Duodenal mucosa (tissue), 2 donors: ENCODE data around the gene FAM9C.
A peak's percentile ranks its signal among the peaks of the same experiment; 100 is the strongest.

ENCODE experiments used
- H3K27ac ChIP-seq: one replicate; pipeline ENCODE4 v1.7.0; 2013; ENCODE audit warnings: low read depth, low read length
- H3K27me3 ChIP-seq, 2 donors: one replicate each; pipeline ENCODE4 v1.7.0; 2013; ENCODE audit warnings: low read length in 2 of 2, control low read depth in 1 of 2; ENCODE audit not compliant: insufficient read depth in 2 of 2, control insufficient read depth in 1 of 2
- H3K36me3 ChIP-seq, 2 donors: one replicate each; pipeline ENCODE4 v1.7.0; 2013; ENCODE audit warnings: low read length in 2 of 2, control low read depth in 1 of 2; ENCODE audit not compliant: insufficient read depth in 2 of 2, control insufficient read depth in 1 of 2
- H3K4me1 ChIP-seq, 2 donors: one replicate each; pipeline ENCODE4 v1.7.0; 2013; ENCODE audit warnings: low read length in 2 of 2, control low read depth in 1 of 2; ENCODE audit not compliant: insufficient read depth in 2 of 2, control insufficient read depth in 1 of 2
- H3K4me3 ChIP-seq, 2 donors: one replicate each; pipeline ENCODE4 v1.7.0; 2013; ENCODE audit warnings: low read length in 2 of 2, low read depth in 1 of 2
- H3K9ac ChIP-seq, 2 donors: one replicate each; pipeline ENCODE4 v1.7.0; 2013; ENCODE audit warnings: low read length in 2 of 2, low read depth in 1 of 2
- H3K9me3 ChIP-seq, 2 donors: one replicate each; pipeline ENCODE4 v1.7.0; 2013; ENCODE audit warnings: low read length in 2 of 2, control low read depth in 1 of 2; ENCODE audit not compliant: control insufficient read depth in 1 of 2

The FAM9C gene

DNA sequence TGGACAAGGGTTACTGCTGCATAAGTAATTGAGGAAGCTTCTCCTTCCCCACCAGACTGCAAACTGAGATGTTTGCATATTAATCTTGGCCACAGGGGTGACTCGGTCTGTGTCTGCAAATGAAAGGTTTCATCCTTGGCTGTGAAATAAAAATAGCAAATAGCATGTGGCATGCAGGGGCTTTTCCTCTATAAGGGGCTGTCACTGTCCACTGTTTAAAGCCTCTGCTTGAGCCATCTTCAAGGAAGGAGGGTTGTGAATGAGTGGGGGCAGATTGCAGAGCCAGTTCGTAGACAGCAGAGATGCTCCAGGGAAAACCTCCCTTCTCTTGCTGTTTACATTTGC lies 36.3 kb downstream of the FAM9C start:
- no peak overlapping the region for H3K9ac ChIP-seq
- H3K9me3 ChIP-seq, result no peaks in the 10 kb centered on the region
- H3K4me3 ChIP-seq, result no peak overlapping the region
- H3K27ac ChIP-seq, result no peak overlapping the region
- H3K27me3 ChIP-seq, result no peaks in the 10 kb centered on the region
- no peaks in the 10 kb centered on the region for H3K36me3 ChIP-seq
- H3K4me1 ChIP-seq, result peaks cover 17% of the 10 kb centered on the region in 2 donors

DNA sequence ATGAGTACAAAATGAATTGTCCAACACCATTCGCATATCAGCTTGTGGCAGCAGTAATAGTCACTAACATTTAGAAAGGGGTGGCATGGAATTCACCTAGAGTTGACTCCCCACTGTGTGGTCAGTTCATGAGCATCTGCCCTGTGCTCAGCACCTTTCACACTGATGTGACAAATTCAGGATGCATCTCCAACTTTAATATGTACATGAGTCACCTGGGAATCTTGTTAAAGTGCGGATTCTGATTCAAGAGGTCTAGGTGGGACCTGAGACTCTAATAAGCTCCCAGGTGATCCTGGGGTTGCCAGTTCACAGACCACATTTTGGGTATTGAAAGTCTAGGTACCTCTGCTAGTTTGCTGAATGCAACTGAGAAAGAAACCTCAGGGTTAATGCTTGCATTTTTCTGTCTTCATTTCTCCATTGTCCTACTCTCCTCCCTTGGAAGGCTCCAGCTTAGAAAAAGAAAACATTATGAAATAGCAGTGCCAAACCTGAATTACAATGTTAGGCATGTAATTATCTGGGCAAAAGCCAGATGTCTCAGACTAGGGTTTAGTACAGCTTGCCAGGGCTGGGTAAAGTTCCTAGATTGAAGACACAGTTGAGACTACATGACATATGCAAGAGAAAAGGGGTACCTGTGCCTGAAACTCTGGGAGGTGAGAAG lies 36.8 kb downstream of the FAM9C start:
- H3K27me3 ChIP-seq, result no peaks in the 10 kb centered on the region
- H3K27ac ChIP-seq, result no peak overlapping the region
- H3K9me3 ChIP-seq, result no peaks in the 10 kb centered on the region
- no peak overlapping the region for H3K9ac ChIP-seq
- no peak overlapping the region for H3K4me3 ChIP-seq
- H3K36me3 ChIP-seq, result no peaks in the 10 kb centered on the region
- peaks cover 16 to 17% of the 10 kb centered on the region in 2 donors for H3K4me1 ChIP-seq

DNA sequence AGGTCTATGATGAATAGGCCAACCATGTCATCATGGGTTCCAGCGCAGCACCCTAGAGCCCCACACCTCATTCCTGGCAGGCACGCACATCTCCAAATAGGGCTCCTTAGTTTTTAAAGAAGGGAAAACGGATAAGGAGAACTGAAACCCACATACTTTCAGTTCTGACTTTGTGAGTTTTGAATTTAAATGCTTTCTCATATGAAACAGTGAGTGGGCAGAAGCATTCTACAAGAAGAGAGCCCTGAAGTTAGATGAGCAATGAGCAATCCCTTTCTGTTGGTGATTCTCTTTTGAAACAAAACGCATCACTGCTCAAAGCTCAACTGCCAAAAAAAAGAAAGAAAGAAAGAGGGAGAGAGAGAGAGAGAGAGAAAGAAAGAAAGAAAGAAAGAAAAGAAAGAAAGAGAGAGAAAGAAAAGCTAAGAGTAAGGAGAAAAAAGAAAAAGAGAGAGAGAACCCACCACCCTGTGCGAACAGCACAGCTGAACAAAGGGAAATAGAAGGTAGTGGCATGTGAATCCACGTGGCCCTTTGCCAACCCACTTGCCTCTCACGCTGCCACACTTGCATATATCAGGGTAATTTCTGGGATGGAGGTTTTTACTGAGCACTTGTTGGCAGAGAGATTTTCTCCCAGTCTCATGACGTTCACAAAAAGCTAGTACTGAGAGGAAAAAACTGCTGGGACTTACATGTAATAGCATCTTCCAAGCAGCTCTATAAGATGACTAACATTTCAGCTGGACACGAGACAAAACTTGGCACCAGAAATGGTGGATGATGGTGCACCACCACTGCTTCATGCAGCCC lies 38.6 kb downstream of the FAM9C start:
- Histone ChIP-seq H3K9ac (no peak overlapping the region), H3K27ac (no peak overlapping the region), H3K9me3 (no peaks in the 10 kb centered on the region), H3K4me1 (peaks cover 16 to 24% of the 10 kb centered on the region in 2 donors), H3K4me3 (no peak overlapping the region), H3K27me3 (no peaks in the 10 kb centered on the region), H3K36me3 (no peaks in the 10 kb centered on the region)

DNA sequence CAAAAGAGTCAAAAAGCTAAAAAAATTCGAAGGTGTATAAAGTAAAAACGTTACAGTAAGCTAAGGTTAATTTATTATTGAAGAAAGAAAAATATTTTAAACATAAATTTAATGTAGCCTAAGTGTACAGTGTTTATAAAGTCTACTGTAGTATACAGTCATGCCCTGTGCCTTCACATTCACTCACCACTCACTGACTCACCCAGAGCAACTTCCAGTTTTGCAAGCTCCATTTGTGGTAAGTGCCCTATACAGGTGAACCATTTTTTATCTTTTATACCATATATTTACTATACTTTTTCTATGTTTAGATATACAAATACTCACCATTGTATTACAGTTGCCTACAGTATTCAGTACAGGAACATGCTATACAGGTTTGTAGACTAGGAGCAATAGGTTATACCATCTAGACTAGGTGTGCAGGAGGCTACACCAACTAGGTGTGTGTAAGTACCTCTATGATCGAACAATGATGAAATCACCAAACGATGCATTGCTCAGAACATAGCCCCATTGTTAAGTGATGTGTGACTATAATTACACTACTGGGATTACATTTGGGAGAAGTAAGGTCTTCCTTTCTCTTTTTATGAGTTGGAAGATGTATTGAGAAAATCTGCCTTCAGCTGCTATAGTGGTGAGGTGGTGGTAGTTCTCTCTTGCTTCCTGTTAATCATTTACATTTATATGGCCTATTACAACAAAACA lies 42.3 kb downstream of the FAM9C start:
- Histone ChIP-seq H3K36me3 (no peaks in the 10 kb centered on the region), H3K4me3 (no peak overlapping the region), H3K27me3 (no peaks in the 10 kb centered on the region), H3K27ac (no peak overlapping the region), H3K9me3 (no peaks in the 10 kb centered on the region), H3K4me1 (peaks cover 28 to 31% of the 10 kb centered on the region in 2 donors), H3K9ac (no peak overlapping the region)

DNA sequence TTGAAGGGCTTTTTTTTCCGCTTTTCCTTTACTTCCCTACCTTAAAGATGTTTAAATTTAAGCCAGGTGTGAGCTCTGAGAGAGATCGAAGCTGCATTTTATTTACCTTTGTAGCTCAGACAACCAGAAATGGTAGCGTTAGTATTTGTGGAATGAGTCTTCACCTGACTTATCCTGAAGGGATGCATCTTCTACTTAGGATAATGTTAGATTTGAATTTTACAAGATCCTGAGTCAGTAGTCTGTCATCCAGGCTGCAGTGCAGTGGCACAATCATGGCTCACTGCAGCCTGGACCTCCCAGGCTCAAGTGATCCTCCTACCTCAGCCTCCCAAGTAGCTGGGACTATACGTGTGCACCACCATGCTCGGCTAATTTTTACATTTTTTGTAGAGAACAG lies 43.3 kb downstream of the FAM9C start:
- H3K9me3 ChIP-seq, result no peaks in the 10 kb centered on the region
- H3K4me1 ChIP-seq, result peaks cover 22 to 36% of the 10 kb centered on the region in 2 donors
- no peak overlapping the region for H3K9ac ChIP-seq
- H3K36me3 ChIP-seq, result no peaks in the 10 kb centered on the region
- H3K27me3 ChIP-seq, result no peaks in the 10 kb centered on the region
- no peak overlapping the region for H3K27ac ChIP-seq
- H3K4me3 ChIP-seq, result no peak overlapping the region

DNA sequence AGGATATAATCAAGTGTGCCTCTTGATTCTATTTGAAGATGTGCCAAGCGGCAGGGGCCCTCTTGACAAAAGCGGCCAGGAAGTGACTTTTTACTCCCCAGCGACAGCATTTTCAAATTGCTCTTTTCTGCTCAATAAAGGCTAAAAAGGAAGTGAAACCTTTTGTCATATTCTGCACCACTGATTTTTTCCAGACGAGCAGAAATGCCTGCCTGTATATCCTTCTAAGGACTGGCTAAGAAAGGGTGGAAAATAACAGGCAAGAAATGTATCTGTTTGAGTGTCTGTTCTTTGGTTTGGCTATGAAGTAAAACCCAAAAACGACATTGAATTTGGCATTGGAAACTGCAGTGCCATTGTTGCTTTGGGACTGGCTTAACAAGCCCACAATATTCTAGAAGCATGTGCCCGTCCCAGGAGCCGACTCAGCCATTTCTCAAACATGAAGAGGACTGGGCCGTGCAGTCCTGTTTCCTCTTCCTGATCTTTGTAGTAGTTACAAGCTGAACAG lies 44.1 kb downstream of the FAM9C start:
- peak overlapping the region in 1 of 2 donors; percentile 25 for H3K9ac ChIP-seq
- H3K27ac ChIP-seq, result no peak overlapping the region
- no peaks in the 10 kb centered on the region for H3K27me3 ChIP-seq
- peak overlapping the region in 1 of 2 donors; percentile 8 for H3K4me3 ChIP-seq
- H3K36me3 ChIP-seq, result no peaks in the 10 kb centered on the region
- no peaks in the 10 kb centered on the region for H3K9me3 ChIP-seq
- peaks cover 22 to 36% of the 10 kb centered on the region in 2 donors for H3K4me1 ChIP-seq

DNA sequence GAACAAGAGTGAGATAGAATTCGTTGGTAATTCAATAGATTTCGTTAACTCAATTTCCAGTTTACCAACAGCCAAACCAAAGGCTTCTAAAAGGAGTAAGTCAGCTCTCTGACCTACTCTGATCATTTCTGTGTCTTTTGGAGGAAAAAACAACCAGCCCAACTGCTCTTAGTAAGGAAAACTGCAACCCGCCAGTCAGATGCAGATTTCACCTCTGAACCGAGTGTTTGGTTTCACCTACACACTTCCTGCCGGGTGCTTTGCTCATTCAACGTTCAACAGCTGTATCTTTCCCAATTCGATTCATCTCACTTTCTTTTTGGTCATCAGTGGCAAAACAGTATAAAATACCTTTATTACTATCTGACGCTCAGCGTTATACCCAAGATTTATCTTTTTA lies 45.0 kb downstream of the FAM9C start:
- H3K4me1 ChIP-seq, result peaks cover 22 to 36% of the 10 kb centered on the region in 2 donors
- H3K36me3 ChIP-seq, result no peaks in the 10 kb centered on the region
- no peak overlapping the region for H3K27ac ChIP-seq
- no peaks in the 10 kb centered on the region for H3K27me3 ChIP-seq
- no peak overlapping the region for H3K9ac ChIP-seq
- H3K9me3 ChIP-seq, result no peaks in the 10 kb centered on the region
- H3K4me3 ChIP-seq, result no peak overlapping the region

DNA sequence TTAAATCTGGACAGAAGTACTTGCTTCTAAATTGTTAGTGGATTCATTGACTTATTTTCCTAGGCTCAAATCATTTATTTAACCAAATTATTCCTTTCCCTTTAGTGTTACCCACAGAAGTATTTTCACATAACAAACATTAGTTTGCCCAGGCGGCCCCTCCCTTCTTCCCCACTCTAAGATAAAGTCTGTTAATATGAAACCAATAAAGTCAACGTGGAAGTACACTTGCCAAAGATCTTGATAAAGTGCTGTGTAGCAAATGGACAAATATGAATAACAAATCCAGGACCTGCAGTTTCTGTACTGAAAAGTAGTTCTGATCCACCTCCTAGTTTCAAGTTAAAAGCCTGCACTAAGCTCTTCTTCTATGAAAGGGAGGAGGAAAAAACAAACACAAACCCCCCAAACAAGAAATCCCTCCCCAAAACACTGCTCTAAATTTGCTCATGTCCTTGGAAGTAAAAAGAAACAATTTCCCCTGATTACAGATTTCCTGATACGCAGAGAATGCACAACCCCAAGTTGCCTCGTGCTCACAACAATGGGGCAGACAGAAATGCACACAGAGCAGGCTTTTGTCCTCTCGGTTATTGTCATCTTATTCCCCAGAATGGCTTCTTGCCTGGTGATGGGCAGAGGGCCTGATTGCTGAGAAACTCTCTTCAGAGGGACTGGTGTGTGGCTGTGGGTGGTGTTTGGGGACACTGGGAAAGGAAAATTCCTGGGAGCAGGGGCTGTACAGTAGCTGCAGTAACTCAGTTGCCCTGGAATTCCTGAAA lies 46.3 kb downstream of the FAM9C start:
- Histone ChIP-seq H3K4me3 (peak overlapping the region in 1 of 2 donors; percentile 35), H3K9ac (peak overlapping the region in 1 of 2 donors; percentile 25)

DNA sequence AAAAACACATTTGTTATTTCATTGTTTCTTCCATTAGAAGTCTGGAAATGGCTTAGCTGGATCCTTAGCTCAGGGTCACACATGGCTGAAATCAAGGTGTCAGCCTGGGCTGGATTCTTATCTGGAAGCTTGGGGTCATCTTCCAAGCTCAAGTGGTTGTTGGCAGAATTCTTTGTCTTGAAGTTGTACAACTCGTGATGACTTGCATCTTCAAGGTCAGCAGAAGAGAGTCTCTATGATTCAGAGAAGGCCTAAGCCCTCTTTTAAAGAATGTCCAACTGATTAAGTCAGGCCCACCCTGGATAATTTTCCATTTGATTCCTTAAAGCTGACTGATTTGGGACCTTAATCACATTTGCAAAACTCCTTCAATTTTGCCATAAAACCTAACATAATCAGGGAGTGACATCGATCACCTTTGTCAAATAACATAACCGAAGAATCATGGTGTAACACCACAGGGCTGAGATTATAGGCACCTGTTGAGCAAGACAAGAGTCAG lies 47.4 kb downstream of the FAM9C start:
- Histone ChIP-seq H3K4me3 (no peak overlapping the region), H3K4me1 (peaks cover 22 to 36% of the 10 kb centered on the region in 2 donors), H3K9me3 (no peaks in the 10 kb centered on the region), H3K27ac (no peak overlapping the region), H3K27me3 (no peaks in the 10 kb centered on the region), H3K36me3 (no peaks in the 10 kb centered on the region), H3K9ac (no peak overlapping the region)

More for the DNA sequence above, 46.3 kb downstream of the FAM9C start:
- Histone ChIP-seq H3K4me1 (peaks cover 22 to 36% of the 10 kb centered on the region in 2 donors), H3K27ac (no peak overlapping the region), H3K9me3 (no peaks in the 10 kb centered on the region), H3K27me3 (no peaks in the 10 kb centered on the region), H3K36me3 (no peaks in the 10 kb centered on the region)
